GM19455 (cell line): Measurements from ENCODE around the gene HMGCR.
A peak's percentile ranks its signal among the peaks of the same experiment; 100 is the strongest.

Experiments
- ATAC-seq: cut with Tn5 transposase; IDR thresholded peaks from one replicate; pipeline ENCODE4 v1.9.1; 2021; ENCODE audit not compliant: unreplicated experiment

The HMGCR gene

GRCh38 chr5:75340714-75341478, 3.9 kb downstream of the HMGCR start:
- no peak for ATAC-seq

GRCh38 chr5:75341934-75342333, 4.9 kb downstream of the HMGCR start:
- no peak for ATAC-seq

- ATAC-seq, result no peak
Observed at GRCh38 chr5:75342836-75343235, 5.8 kb downstream of the HMGCR start.

GRCh38 chr5:75348241-75348640, 11.2 kb downstream of the HMGCR start:
- no peak for ATAC-seq

- no peak for ATAC-seq
Observed at GRCh38 chr5:75349663-75350062, 12.6 kb downstream of the HMGCR start.

- no peak for ATAC-seq
Observed at GRCh38 chr5:75351139-75351926, 14.3 kb downstream of the HMGCR start.

- ATAC-seq, result no peak
Observed at GRCh38 chr5:75355236-75355635, 18.2 kb downstream of the HMGCR start.

GRCh38 chr5:75356719-75357118, 19.7 kb downstream of the HMGCR start:
- no peak for ATAC-seq

- no peak for ATAC-seq
Observed at GRCh38 chr5:75358117-75358516, 21.1 kb downstream of the HMGCR start.

- ATAC-seq, result no peak
Observed at GRCh38 chr5:75361310-75361709, 24.3 kb downstream of the HMGCR start.

GRCh38 chr5:75362474-75362975, 25.5 kb downstream of the HMGCR start:
- no peak for ATAC-seq

GRCh38 chr5:75363111-75363510, 26.1 kb downstream of the HMGCR start:
- ATAC-seq, result no peak

GRCh38 chr5:75363726-75364495, 26.9 kb downstream of the HMGCR start:
- ATAC-seq, result no peak

GRCh38 chr5:75364571-75365280, 27.7 kb downstream of the HMGCR start:
- no peak for ATAC-seq

GRCh38 chr5:75365740-75366139, 28.7 kb downstream of the HMGCR start:
- no peak for ATAC-seq

GRCh38 chr5:75366787-75367186, 29.8 kb downstream of the HMGCR start:
- peak; percentile 82 for ATAC-seq

- ATAC-seq, result peak; percentile 13
Observed at GRCh38 chr5:75367401-75367800, 30.4 kb downstream of the HMGCR start.

- ATAC-seq, result no peak
Observed at GRCh38 chr5:75368391-75368790, 31.4 kb downstream of the HMGCR start.

- ATAC-seq, result no peak
Observed at GRCh38 chr5:75373862-75374261, 36.8 kb downstream of the HMGCR start.

GRCh38 chr5:75374394-75374814, 37.4 kb downstream of the HMGCR start:
- no peak for ATAC-seq

GRCh38 chr5:75375414-75375813, 38.4 kb downstream of the HMGCR start:
- no peak for ATAC-seq
